ENCODE data around the gene PCBP3.

GRCh38 chr21:45852886-45853400 lies 209.4 kb downstream of the PCBP3 start:
- TF ChIP-seq ZNF274 (IDR thresholded peaks at IDR 0.05; ENCODE audit: low read depth, low read length) (no peak), SUZ12 (IDR thresholded peaks at IDR 0.05; ENCODE audit: extremely low read depth, insufficient read depth, insufficient read length) (no peak)
